ENCODE results near the gene MAPKAPK5. TPM values are rescaled to one million over a fixed set of nuclear protein-coding genes. Genes with fewer than 3 reads are reported as not detected.

The MAPKAPK5 gene
- 25.7 and 43.4 TPM in 2 replicates for total RNA-seq

GRCh38 chr12:111841750-111842555, at the start of gene MAPKAPK5:
Gene MAPKAPK5 (plus strand): TSS chr12:111842228. CDS start chr12:111842734, 506 bp downstream.

Other genes with a start within 250 kb of the MAPKAPK5 start
- gene ATXN2, start 242.9 kb upstream of the MAPKAPK5 start, total RNA-seq: 23.7 and 48.4 TPM in 2 replicates
- gene BRAP, start 156.3 kb upstream of the MAPKAPK5 start, total RNA-seq: 11.6 and 22.1 TPM in 2 replicates
- 11.0 and 29.8 TPM in 2 replicates for gene ACAD10, start 156.2 kb upstream of the MAPKAPK5 start, total RNA-seq
- 70.2 and 140 TPM in 2 replicates for gene ALDH2, start 75.3 kb upstream of the MAPKAPK5 start, total RNA-seq
- gene TMEM116, start 170.9 kb downstream of the MAPKAPK5 start, total RNA-seq: 7.5 and 9.0 TPM in 2 replicates
- 74.2 and 77.4 TPM in 2 replicates for gene ERP29, start 171.2 kb downstream of the MAPKAPK5 start, total RNA-seq